Measurements from ENCODE around the gene OSBP2. TPM values are rescaled to one million over a fixed set of nuclear protein-coding genes. Genes with fewer than 3 reads are reported as not detected.

The OSBP2 gene
- total RNA-seq, 1 donor from 2014 or later: 19.2 TPM

GRCh38 chr22:30920407-30920806 is 225.7 kb downstream of the OSBP2 start:
- peak; percentile 82 for FAIRE-seq
- DNase-seq (ENCODE audit: low spot score in 2 of 2): peak; percentile 71 to 81

DNA sequence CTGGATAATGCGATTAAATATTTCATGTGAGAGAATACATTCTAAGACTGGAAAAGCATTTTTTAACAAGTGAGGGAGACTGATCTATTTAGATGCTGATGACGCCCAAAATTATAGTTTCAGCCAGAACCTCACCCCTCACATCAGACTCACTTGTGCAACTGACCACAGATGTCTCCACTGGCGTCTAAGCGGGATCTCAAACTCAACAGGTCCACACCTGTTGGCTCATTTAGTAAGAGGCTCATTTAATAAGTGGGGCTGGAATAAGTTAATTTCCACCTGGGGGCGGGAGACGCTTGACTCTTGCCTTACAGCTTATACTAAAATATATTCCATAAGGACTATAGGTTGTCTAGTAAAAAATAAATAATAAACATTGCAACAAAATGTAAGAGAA is 226.4 kb downstream of the OSBP2 start:
- DNase-seq (ENCODE audit: low spot score in 2 of 2): no peak
- no peak for FAIRE-seq

- no peak for FAIRE-seq
- no peak for DNase-seq (ENCODE audit: low spot score in 2 of 2)
Observed at GRCh38 chr22:30922151-30922611, 227.5 kb downstream of the OSBP2 start.

- no peak for FAIRE-seq
- no peak for DNase-seq (ENCODE audit: low spot score in 2 of 2)
Observed at GRCh38 chr22:30923168-30923900, 228.7 kb downstream of the OSBP2 start.

GRCh38 chr22:30925667-30926066 is 231.0 kb downstream of the OSBP2 start:
- no peak for DNase-seq (ENCODE audit: low spot score in 2 of 2)
- FAIRE-seq: no peak

- no peak for FAIRE-seq
- no peak for DNase-seq (ENCODE audit: low spot score in 2 of 2)
Observed at GRCh38 chr22:30926706-30927105, 232.0 kb downstream of the OSBP2 start.

DNA sequence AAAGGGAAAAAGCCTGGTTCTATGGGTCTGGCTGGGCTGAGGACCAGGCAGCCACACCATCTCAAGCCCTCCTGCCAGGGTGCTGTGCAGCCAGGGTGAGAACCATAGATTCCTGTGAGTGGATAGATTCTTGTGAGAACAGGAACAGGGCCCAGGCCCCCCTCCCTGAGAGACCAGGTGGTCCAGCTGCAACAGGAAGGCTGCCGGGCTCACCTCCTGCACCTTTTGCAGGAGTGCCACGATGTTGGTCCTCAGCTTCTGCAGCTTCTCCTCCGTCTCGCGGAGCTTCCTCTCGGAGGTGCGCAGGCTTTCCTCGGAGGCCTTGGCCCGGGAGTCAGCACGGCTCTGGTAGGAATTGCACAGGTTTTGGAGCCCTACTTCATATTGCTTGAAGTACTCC is 233.1 kb downstream of the OSBP2 start:
- DNase-seq (ENCODE audit: low spot score in 2 of 2) (no peak), FAIRE-seq (no peak)

- DNase-seq (ENCODE audit: low spot score in 2 of 2): no peak
- FAIRE-seq: no peak
Observed at GRCh38 chr22:30928401-30928800, 233.7 kb downstream of the OSBP2 start.

GRCh38 chr22:30930228-30930627 is 235.6 kb downstream of the OSBP2 start:
- FAIRE-seq (no peak), DNase-seq (ENCODE audit: low spot score in 2 of 2) (no peak)

GRCh38 chr22:30931541-30932300 is 237.0 kb downstream of the OSBP2 start:
- DNase-seq (ENCODE audit: low spot score in 2 of 2) (no peak), FAIRE-seq (no peak)

GRCh38 chr22:30932661-30933060 is 238.0 kb downstream of the OSBP2 start:
- DNase-seq (ENCODE audit: low spot score in 2 of 2) (no peak), FAIRE-seq (no peak)

DNA sequence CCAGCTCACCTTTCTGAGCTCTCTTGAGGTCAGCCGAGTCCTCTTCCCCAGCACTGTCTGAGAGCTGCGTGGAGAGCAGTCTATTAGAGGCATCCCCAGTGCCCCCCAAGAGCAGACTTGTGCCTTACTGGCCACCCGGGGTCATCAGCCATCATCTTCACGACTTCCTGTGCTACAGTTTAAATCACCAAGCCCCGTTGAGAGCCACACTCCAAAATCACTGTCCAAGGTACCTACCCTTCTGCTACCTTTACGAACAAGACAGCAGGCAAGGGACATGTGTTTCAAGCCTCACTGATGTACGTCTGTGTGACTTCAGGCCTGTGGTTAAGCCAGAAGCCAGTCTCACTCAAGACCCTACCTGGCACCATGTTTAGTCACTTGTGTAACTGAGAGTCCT is 238.8 kb downstream of the OSBP2 start:
- FAIRE-seq: no peak

DNA sequence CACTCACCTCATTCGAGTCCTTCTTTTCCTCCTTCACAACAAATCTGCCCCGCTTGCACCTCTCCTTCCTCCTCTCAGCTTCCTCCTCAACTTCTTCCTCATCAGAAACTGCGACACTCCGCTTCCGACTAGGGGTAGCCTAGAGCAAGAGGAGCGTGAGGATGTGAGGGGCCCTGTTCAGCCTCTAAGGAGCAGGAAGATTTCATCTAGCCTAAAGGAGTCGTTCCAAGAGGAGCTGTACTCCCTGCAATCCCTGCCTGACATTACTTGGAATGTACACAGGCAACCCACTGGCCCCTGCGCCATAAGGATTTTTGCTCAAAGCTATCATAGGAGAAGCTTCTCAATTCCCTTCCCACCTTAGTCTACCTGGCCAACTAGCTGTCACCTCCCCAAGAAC is 239.4 kb downstream of the OSBP2 start:
- no peak for FAIRE-seq
- no peak for DNase-seq (ENCODE audit: low spot score in 2 of 2)

More for the DNA sequence above, 238.8 kb downstream of the OSBP2 start:
- no peak for DNase-seq (ENCODE audit: low spot score in 2 of 2)

DNA sequence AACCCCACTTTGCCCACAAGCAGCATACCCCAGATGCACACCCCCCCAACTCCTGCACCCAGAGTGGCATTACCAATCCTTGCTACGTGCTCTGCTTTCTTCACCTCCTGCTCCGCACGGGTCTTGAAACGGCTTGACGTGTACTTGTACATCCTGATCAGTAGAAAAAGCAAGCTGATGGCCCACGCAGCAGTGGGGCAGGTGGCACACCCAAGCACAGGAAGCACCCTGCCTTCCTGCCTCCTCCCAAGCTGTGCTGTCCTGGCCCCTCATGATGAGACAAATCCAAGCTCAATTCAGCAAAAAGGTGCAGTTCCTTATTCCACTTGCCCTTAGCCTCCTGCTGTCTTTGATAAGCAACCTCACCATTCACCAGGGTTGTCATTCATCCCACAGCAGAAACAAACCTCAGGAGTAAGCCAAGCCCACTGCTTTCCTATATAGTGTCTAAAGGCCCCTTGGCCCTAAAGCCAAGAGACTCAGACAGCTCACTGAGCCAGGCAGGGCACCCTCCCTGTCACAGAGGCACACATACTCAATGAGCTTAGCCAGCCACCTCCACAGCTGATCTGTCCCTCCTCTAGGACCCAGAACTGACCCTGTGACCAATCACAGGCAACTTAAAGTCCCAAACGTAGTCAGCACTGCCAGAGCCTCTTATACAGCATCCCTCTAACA is 246.2 kb downstream of the OSBP2 start:
- no peak for FAIRE-seq
- DNase-seq (ENCODE audit: low spot score in 2 of 2): no peak

DNA sequence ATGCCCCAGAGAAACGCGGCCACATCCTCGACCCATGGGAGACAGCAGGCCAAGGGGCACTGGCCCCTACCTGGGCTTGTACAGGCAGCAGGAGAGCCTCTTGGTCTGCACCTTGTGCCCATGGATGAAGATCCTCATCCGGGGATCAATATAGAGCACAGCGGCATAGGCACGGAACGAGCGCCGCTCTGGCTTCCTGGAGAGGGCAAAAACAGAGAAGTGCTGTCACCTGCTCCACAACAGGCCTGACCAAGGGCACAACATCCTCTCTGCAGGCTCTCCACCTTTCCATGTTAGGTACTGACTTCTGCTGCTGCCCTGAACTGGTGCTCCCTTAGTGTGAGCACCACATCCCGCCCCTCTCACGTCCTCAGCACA is 246.7 kb downstream of the OSBP2 start:
- no peak for FAIRE-seq

GRCh38 chr22:30943368-30943767 is 248.7 kb downstream of the OSBP2 start:
- FAIRE-seq: no peak

More for the DNA sequence above, 246.7 kb downstream of the OSBP2 start:
- DNase-seq (ENCODE audit: low spot score in 2 of 2): no peak

GRCh38 chr22:30944986-30945385 is 250.3 kb downstream of the OSBP2 start:
- DNase-seq (ENCODE audit: low spot score in 2 of 2) (no peak), FAIRE-seq (no peak)

More at GRCh38 chr22:30943368-30943767, 248.7 kb downstream of the OSBP2 start:
- DNase-seq (ENCODE audit: low spot score in 2 of 2): no peak

- DNase-seq (ENCODE audit: low spot score in 2 of 2) (no peak), FAIRE-seq (no peak)
Observed at GRCh38 chr22:30945653-30946052, 251.0 kb downstream of the OSBP2 start.

DNA sequence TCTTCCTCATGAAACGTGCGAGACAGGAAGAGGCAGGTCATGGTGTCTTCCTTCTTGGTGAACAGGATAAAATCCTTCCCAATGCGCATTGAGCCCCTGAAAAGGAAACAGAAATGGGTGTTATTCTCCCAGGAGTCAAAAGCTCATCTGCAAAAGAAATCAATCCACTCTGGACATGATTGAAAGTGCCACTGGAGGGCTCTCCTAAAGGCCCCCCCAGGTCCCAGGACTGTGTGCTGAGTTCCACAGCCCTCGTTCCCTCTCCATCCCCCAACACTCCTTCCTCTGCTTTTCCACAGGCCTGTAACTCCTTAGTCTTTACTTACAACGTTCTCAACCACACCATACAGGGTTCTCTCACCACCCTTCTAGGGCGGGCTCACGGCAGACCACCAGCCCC is 251.7 kb downstream of the OSBP2 start:
- FAIRE-seq (no peak), DNase-seq (ENCODE audit: low spot score in 2 of 2) (no peak)

- peak; percentile 25 to 30 for DNase-seq (ENCODE audit: low spot score in 2 of 2)
- FAIRE-seq: no peak
Observed at GRCh38 chr22:30947173-30947815, 252.6 kb downstream of the OSBP2 start.

All from frontal cortex (tissue), 4 donors.